Transverse colon (tissue), 4 donors: ENCODE measurements around the gene LRRC37B.
"Not testable (repeated sequence)": the region's sequence is repeated elsewhere in the genome, so short reads cannot be mapped to it uniquely, and the experiment has no call there.

ENCODE experiments used
- EP300 ChIP-seq: sonication (generic); formaldehyde crosslinking; IDR thresholded peaks from one replicate; pipeline ENCODE4 v1.6.1; 2017; ENCODE audit warnings: antibody characterized with exemption, low read depth
- POLR2A ChIP-seq: fragments of 450-650 bp; IDR thresholded peaks from one replicate; pipeline ENCODE4 v1.6.1; 2016; ENCODE audit warnings: antibody characterized with exemption, mild to moderate bottlenecking, moderate library complexity
- POLR2AphosphoS5 ChIP-seq, 3 donors: sonication (generic); formaldehyde crosslinking; IDR thresholded peaks; one replicate each; pipeline ENCODE4 v1.6.1; 2016; ENCODE audit warnings: antibody characterized with exemption in 3 of 3
- TF ChIP-seq, protein P1 (sequence below), 5 experiments: fragments of 200-600 bp in 3 of 5; fragments of 450-650 bp in 2 of 5; sonication (generic) in 3 of 5; IDR thresholded peaks; 1 replicate in 2 of 5; 2 replicates in 3 of 5; pipeline ENCODE4 v1.5.1; 2016 to 2017; ENCODE audit warnings: antibody characterized with exemption in 5 of 5, inconsistent platforms in 3 of 5, mild to moderate bottlenecking in 2 of 5, moderate library complexity in 1 of 5

DNA sequence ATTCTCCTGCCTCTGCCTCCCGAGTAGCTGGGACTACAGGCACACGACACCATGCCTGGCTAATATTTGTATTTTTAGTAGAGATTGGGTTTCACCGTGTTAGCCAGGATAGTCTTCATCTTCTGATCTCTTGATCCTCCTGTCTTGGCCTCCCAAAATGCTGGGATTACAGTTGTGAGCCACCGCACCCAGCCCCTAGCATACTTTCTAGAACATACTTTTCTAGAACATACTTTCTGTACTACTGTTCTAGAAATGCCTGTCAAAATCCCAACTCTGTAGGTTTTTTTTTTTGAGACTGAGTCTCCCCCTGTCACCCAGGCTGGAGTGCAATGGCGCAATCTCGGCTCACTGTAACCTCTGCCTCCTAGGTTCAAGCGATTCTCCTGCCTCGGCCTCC, 43.1 kb upstream of the LRRC37B start:
- TF ChIP-seq, protein P1, sequence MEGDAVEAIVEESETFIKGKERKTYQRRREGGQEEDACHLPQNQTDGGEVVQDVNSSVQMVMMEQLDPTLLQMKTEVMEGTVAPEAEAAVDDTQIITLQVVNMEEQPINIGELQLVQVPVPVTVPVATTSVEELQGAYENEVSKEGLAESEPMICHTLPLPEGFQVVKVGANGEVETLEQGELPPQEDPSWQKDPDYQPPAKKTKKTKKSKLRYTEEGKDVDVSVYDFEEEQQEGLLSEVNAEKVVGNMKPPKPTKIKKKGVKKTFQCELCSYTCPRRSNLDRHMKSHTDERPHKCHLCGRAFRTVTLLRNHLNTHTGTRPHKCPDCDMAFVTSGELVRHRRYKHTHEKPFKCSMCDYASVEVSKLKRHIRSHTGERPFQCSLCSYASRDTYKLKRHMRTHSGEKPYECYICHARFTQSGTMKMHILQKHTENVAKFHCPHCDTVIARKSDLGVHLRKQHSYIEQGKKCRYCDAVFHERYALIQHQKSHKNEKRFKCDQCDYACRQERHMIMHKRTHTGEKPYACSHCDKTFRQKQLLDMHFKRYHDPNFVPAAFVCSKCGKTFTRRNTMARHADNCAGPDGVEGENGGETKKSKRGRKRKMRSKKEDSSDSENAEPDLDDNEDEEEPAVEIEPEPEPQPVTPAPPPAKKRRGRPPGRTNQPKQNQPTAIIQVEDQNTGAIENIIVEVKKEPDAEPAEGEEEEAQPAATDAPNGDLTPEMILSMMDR (IDR thresholded peaks at IDR 0.05): not testable (repeated sequence)
- TF ChIP-seq POLR2AphosphoS5 (IDR thresholded peaks at IDR 0.05); POLR2A; EP300: not testable (repeated sequence)
